HL-60 (cell line): ENCODE data around the gene TCEANC2.

Experiments
- GABPA ChIP-seq: IDR thresholded peaks from 2 replicates; pipeline ENCODE4 v1.6.1; 2012; ENCODE audit warnings: low read depth
- POLR2AphosphoS5 ChIP-seq: IDR thresholded peaks from 2 replicates; pipeline ENCODE4 v1.6.1; 2012; ENCODE audit warnings: low read depth
- SPI1 ChIP-seq: IDR thresholded peaks from 2 replicates; pipeline ENCODE4 v1.6.1; 2012; ENCODE audit warnings: low read depth, mild to moderate bottlenecking, borderline replicate concordance
- TF ChIP-seq, protein P1 (sequence below): IDR thresholded peaks from one replicate; pipeline ENCODE4 v1.5.1; 2011; ENCODE audit warnings: low read length, control low read depth, inconsistent platforms; ENCODE audit not compliant: insufficient read depth
- TF ChIP-seq, protein P2 (sequence below): IDR thresholded peaks from 2 replicates; pipeline ENCODE4 v1.6.1; 2012; ENCODE audit warnings: low read depth; ENCODE audit not compliant: insufficient replicate concordance

DNA sequence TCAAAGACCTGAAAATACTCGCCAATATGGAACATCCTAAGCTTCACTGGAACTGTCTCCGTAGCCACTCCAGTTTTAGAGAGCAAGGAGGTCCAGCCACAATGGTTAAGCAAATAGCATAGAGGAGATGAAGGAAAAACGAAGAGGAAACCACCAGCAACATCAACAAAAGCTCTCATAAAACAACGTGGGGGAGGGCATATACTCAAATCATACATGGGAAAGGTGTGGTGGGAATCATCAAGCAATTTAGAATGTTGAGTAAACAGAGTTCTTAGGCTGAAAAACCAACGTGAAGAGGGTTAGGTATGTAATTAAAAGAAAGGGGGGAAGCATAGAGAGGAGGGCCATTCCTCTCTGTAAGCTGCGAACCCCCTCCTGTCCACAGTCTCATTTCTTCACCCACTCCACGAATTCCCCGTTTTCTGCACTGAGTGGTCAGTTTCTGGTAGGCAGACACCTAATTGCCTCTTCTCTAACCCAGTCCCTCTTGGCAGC is 1.4 kb upstream of the TCEANC2 start:
- TF ChIP-seq, protein P1, sequence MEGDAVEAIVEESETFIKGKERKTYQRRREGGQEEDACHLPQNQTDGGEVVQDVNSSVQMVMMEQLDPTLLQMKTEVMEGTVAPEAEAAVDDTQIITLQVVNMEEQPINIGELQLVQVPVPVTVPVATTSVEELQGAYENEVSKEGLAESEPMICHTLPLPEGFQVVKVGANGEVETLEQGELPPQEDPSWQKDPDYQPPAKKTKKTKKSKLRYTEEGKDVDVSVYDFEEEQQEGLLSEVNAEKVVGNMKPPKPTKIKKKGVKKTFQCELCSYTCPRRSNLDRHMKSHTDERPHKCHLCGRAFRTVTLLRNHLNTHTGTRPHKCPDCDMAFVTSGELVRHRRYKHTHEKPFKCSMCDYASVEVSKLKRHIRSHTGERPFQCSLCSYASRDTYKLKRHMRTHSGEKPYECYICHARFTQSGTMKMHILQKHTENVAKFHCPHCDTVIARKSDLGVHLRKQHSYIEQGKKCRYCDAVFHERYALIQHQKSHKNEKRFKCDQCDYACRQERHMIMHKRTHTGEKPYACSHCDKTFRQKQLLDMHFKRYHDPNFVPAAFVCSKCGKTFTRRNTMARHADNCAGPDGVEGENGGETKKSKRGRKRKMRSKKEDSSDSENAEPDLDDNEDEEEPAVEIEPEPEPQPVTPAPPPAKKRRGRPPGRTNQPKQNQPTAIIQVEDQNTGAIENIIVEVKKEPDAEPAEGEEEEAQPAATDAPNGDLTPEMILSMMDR: no peak
- TF ChIP-seq POLR2AphosphoS5: no peak
- TF ChIP-seq, protein P2, sequence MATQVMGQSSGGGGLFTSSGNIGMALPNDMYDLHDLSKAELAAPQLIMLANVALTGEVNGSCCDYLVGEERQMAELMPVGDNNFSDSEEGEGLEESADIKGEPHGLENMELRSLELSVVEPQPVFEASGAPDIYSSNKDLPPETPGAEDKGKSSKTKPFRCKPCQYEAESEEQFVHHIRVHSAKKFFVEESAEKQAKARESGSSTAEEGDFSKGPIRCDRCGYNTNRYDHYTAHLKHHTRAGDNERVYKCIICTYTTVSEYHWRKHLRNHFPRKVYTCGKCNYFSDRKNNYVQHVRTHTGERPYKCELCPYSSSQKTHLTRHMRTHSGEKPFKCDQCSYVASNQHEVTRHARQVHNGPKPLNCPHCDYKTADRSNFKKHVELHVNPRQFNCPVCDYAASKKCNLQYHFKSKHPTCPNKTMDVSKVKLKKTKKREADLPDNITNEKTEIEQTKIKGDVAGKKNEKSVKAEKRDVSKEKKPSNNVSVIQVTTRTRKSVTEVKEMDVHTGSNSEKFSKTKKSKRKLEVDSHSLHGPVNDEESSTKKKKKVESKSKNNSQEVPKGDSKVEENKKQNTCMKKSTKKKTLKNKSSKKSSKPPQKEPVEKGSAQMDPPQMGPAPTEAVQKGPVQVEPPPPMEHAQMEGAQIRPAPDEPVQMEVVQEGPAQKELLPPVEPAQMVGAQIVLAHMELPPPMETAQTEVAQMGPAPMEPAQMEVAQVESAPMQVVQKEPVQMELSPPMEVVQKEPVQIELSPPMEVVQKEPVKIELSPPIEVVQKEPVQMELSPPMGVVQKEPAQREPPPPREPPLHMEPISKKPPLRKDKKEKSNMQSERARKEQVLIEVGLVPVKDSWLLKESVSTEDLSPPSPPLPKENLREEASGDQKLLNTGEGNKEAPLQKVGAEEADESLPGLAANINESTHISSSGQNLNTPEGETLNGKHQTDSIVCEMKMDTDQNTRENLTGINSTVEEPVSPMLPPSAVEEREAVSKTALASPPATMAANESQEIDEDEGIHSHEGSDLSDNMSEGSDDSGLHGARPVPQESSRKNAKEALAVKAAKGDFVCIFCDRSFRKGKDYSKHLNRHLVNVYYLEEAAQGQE: no peak
- TF ChIP-seq SPI1: no peak
- TF ChIP-seq GABPA: no peak
